ENCODE measurements around the gene USP3.

DNA sequence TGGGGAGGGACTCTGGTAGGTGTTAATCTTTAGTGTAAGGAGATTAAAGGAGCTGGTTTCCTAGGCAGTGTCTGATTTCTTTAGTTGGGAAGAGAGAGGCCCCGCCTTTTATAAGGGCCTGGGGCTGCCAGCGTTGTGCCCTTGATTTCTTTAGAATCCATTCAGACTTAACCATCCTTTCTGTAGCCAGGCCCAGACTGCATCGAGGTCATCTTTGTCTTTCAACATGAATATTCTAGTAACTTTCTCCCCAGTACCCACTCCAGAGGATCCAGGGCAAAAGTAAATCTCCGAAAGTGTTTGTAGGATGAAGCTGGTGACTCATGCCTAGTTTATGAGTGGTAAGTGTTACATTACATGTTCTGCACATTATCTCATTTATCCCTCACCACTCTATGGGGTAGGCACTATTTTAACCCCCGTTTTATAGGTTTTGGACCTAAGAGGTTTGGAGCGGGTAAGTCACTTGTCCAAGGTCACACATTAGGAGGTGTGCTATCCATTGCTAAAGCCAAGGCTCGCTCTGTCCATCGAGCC is 11.8 kb upstream of the USP3 start:
- TF ChIP-seq, protein P1, sequence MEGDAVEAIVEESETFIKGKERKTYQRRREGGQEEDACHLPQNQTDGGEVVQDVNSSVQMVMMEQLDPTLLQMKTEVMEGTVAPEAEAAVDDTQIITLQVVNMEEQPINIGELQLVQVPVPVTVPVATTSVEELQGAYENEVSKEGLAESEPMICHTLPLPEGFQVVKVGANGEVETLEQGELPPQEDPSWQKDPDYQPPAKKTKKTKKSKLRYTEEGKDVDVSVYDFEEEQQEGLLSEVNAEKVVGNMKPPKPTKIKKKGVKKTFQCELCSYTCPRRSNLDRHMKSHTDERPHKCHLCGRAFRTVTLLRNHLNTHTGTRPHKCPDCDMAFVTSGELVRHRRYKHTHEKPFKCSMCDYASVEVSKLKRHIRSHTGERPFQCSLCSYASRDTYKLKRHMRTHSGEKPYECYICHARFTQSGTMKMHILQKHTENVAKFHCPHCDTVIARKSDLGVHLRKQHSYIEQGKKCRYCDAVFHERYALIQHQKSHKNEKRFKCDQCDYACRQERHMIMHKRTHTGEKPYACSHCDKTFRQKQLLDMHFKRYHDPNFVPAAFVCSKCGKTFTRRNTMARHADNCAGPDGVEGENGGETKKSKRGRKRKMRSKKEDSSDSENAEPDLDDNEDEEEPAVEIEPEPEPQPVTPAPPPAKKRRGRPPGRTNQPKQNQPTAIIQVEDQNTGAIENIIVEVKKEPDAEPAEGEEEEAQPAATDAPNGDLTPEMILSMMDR (IDR thresholded peaks at IDR 0.05; ENCODE audit: borderline replicate concordance, extremely low read depth, low read length, poor library complexity, severe bottlenecking), result no peak
- no peak for TF ChIP-seq EZH2 (IDR thresholded peaks at IDR 0.05; ENCODE audit: borderline replicate concordance, low read depth, low read length, severe bottlenecking)

Measured in DND-41 (cell line).